Endothelial cell of umbilical vein (primary cell): ENCODE measurements around the gene IL6ST. TPM values are rescaled to one million over a fixed set of nuclear protein-coding genes. Genes with fewer than 3 reads are reported as not detected.

Source experiments
- BruUV-seq: library from RNA; stranded (reverse); fragments of 400-500 nt; replicated peaks from 2 replicates; lab custom pipeline; 2021; lab: Mats Ljungman, UMichigan
- CTCF ChIA-PET: fragments of 300-600, 350-600 bp; sonication (Branson Sonifier 250); formaldehyde crosslinking; loops from one replicate; lab custom pipeline; 2021; ENCODE audit warnings: antibody characterized with exemption, inconsistent platforms; lab: Charles Lee
- POLR2A ChIA-PET: fragments of 300-600, 350-600 bp; sonication (Branson Sonifier 250); formaldehyde crosslinking; loops from one replicate; lab custom pipeline; 2021; ENCODE audit warnings: antibody characterized with exemption, inconsistent platforms; lab: Charles Lee
- DNase-seq: peaks from one replicate; pipeline ENCODE4 v3.0.0-alpha.2; 2011; ENCODE audit warnings: low read depth, low spot score
- FAIRE-seq: peaks from 2 replicates; lab custom pipeline; 2011; peaks lifted over from hg19 to GRCh38; lab: Jason Lieb, UNC
- H2AFZ ChIP-seq: 2 replicates; pipeline ENCODE4 v1.6.0; 2012; ENCODE audit warnings: low read depth, low read length, control low read depth, inconsistent platforms
- H3K27ac ChIP-seq: 2 replicates; pipeline ENCODE4 v1.5.1; 2011; ENCODE audit warnings: low read depth, mild to moderate bottlenecking, control low read depth, low read length, moderate library complexity; ENCODE audit not compliant: insufficient read depth
- H3K27me3 ChIP-seq, 2 experiments: 2 replicates each; pipeline versions ENCODE4 v1.6.0 to v1.6.1; 2011; ENCODE audit warnings: low read length in 2 of 2, mixed read lengths in 1 of 2; ENCODE audit not compliant: control insufficient read depth in 2 of 2, insufficient read depth in 2 of 2
- H3K36me3 ChIP-seq, 2 experiments: 2 replicates in 1 of 2; 3 replicates in 1 of 2; pipeline ENCODE4 v1.5.1; 2011; ENCODE audit warnings: low read length in 2 of 2, mild to moderate bottlenecking in 1 of 2, moderate library complexity in 1 of 2; ENCODE audit not compliant: control insufficient read depth in 2 of 2, insufficient read depth in 2 of 2; ENCODE audit errors: extremely low read depth in 1 of 2
- H3K4me1 ChIP-seq: 3 replicates; pipeline ENCODE4 v1.5.1; 2011; ENCODE audit warnings: mild to moderate bottlenecking, low read length; ENCODE audit not compliant: control insufficient read depth, insufficient read depth; ENCODE audit errors: extremely low read depth
- H3K4me2 ChIP-seq: 2 replicates; pipeline ENCODE4 v1.6.1; 2011; ENCODE audit warnings: low read length, control low read depth, mixed read lengths; ENCODE audit not compliant: insufficient read depth
- H3K4me3 ChIP-seq, 3 experiments: fragments of 200-600 bp in 1 of 3; sonication (generic), shearing (Covaris generic) in 1 of 3; replicated peaks in 1 of 3; 2 replicates each; pipeline ENCODE4 v1.5.1; 2011 to 2016; ENCODE audit warnings: control low read depth in 3 of 3, low read length in 3 of 3, mild to moderate bottlenecking in 2 of 3, inconsistent platforms in 1 of 3, low read depth in 1 of 3, moderate library complexity in 1 of 3; ENCODE audit not compliant: insufficient read depth in 1 of 3
- H3K79me2 ChIP-seq: 2 replicates; pipeline ENCODE4 v1.6.0; 2012; ENCODE audit warnings: low read length, inconsistent platforms; ENCODE audit not compliant: control insufficient read depth, insufficient read depth
- H3K9ac ChIP-seq: replicated peaks from 2 replicates; pipeline ENCODE3; 2011; ENCODE audit warnings: low read length, control low read depth; ENCODE audit not compliant: insufficient read depth; ENCODE audit errors: extremely low read depth
- H3K9me1 ChIP-seq: replicated peaks from 3 replicates; pipeline ENCODE4 v1.6.0; 2011; ENCODE audit warnings: mild to moderate bottlenecking, low read length; ENCODE audit not compliant: control insufficient read depth, insufficient read depth; ENCODE audit errors: extremely low read depth
- H3K9me3 ChIP-seq: replicated peaks from 2 replicates; pipeline ENCODE4 v1.5.1; 2012; ENCODE audit warnings: low read length, inconsistent platforms; ENCODE audit not compliant: control insufficient read depth, insufficient read depth
- H4K20me1 ChIP-seq: replicated peaks from 2 replicates; pipeline ENCODE3; 2011; ENCODE audit warnings: mild to moderate bottlenecking, low read length; ENCODE audit not compliant: control insufficient read depth, insufficient read depth; ENCODE audit errors: extremely low read depth
- EZH2 ChIP-seq: IDR thresholded peaks from 2 replicates; pipeline ENCODE4 v1.6.1; 2012; ENCODE audit warnings: borderline replicate concordance, low read depth, mild to moderate bottlenecking, moderate library complexity, low read length, inconsistent platforms; ENCODE audit not compliant: severe bottlenecking
- FOS ChIP-seq: IDR thresholded peaks from 2 replicates; pipeline ENCODE4 v1.6.1; 2011; ENCODE audit warnings: mild to moderate bottlenecking, low read length, moderate library complexity, borderline replicate concordance; ENCODE audit not compliant: insufficient read depth
- GATA2 ChIP-seq: IDR thresholded peaks from 2 replicates; pipeline ENCODE4 v1.7.0; 2011; ENCODE audit warnings: low read depth, mild to moderate bottlenecking, moderate library complexity, mixed read lengths, low read length; ENCODE audit not compliant: insufficient read length, insufficient read depth
- JUN ChIP-seq: IDR thresholded peaks from 2 replicates; pipeline ENCODE4 v1.6.1; 2011; ENCODE audit warnings: borderline replicate concordance, low read depth; ENCODE audit not compliant: insufficient read length, insufficient read depth
- MYC ChIP-seq: IDR thresholded peaks from one replicate; pipeline ENCODE4 v1.6.1; 2011; ENCODE audit warnings: mild to moderate bottlenecking, low read depth, low read length
- POLR2A ChIP-seq: IDR thresholded peaks from 2 replicates; pipeline ENCODE4 v1.6.1; 2012; ENCODE audit warnings: low read depth, mild to moderate bottlenecking, control low read depth, low read length
- POLR2AphosphoS5 ChIP-seq: IDR thresholded peaks from 2 replicates; pipeline ENCODE4 v1.6.1; 2012; ENCODE audit warnings: low read depth, mild to moderate bottlenecking, control low read depth, low read length, moderate library complexity; ENCODE audit not compliant: insufficient read depth
- dilution Hi-C: fragments of 300-500 bp; cut with MboI; formaldehyde crosslinking; loops from one replicate; pipeline ENCODE4 v1.15.0; 2019; ENCODE audit warnings: low sequenced_read_pairs; ENCODE audit not compliant: extremely low pct_ligation_motif_present
- intact Hi-C: fragments of 100-400 bp; cut with micrococcal nuclease; formaldehyde crosslinking; loops from one replicate; pipeline ENCODE4 v1.10.0; 2022
- polyA plus RNA-seq, 4 experiments: library from polyadenylated mRNA; depleted of rRNA in 3 of 4; stranded (reverse) in 3 of 4; unstranded in 1 of 4; fragments of >200 nt; gene quantifications; 2 replicates each; pipeline versions ENCODE4 v1.2.1 to v1.2.3, GENCODE V29; 2011 to 2012; ENCODE audit warnings: missing spikeins in 1 of 4
- total RNA-seq: library from RNA; stranded (reverse); gene quantifications from 2 replicates; pipeline ENCODE4 v1.2.3, GENCODE V29; 2021
- TF ChIP-seq, protein P1 (sequence below), 2 donors: IDR thresholded peaks; 1 replicate in 1 of 2; 2 replicates in 1 of 2; pipeline ENCODE4 v1.5.1; 2011; ENCODE audit warnings: low read length in 2 of 2, mild to moderate bottlenecking in 2 of 2, moderate library complexity in 2 of 2, control low read depth in 1 of 2, inconsistent platforms in 1 of 2, low read depth in 1 of 2; ENCODE audit not compliant: insufficient read depth in 1 of 2; ENCODE audit errors: extremely low read depth in 1 of 2
- TF ChIP-seq, protein P2 (sequence below): IDR thresholded peaks from 2 replicates; pipeline ENCODE4 v1.6.1; 2011; ENCODE audit not compliant: insufficient read depth, insufficient read length

IL6ST gene
- total and polyA plus RNA-seq, 2 donors (not counting 3 experiments of a cell fraction or from before 2014, with no cell fraction given): 135 to 345 TPM

DNA sequence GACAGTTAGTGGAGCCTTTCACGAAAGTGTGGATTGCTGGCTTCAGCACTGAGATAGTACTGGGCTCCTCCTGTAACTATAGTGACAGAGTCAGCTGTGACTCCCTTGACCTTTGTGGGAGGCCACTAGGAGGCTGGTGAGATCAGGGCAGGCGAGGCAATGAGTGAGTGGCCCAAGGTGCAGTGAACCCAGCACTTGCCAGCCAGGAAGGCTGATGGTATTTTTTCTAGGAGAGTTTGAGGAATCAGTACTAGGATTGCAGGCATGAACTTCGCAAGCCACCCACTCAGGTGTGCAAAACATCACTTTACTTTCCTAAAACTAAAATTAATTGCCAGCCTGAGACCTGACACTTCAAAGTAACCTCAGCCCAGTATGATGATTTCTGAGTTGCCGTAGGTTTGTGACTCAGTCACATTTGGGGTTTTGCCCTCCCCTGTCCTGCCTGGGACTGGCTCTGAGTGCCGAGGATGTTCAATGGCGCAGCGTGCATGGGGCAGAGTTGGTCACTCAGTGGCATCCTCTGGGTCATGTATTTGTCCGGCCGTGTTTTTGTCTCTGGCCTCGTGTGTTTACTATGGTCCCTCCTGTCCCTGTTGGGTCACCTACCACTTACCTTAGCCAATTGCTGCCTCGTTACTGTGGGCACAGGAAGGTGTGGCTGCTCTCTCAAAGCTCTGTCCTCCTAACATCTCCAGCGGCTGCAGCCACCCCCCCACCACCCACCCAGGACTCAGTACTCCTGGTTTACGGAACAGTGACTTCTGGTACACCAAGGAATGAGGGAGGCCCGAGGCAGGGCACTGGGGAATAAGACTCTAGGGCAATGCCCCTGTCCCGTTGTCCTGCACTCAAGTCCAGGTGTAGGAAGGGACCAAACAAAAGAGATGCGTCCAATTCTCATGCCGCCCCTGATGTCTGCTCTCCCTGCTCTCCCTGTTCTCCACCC lies 76.4 kb downstream of the IL6ST start:
- BruUV-seq: no TSS peak
- no peak for DNase-seq
- H3K27me3 ChIP-seq: no peaks in the 10 kb centered on the region
- H2AFZ ChIP-seq: no peak overlapping the region
- no peaks in the 10 kb centered on the region for H4K20me1 ChIP-seq
- no peak overlapping the region for H3K9ac ChIP-seq
- no peaks in the 10 kb centered on the region for H3K9me1 ChIP-seq
- no peaks in the 10 kb centered on the region for H3K36me3 ChIP-seq
- FAIRE-seq: no peak
- no peak overlapping the region for H3K27ac ChIP-seq
- H3K4me2 ChIP-seq: no peak overlapping the region
- H3K4me3 ChIP-seq: no peak overlapping the region
- no peaks in the 10 kb centered on the region for H3K79me2 ChIP-seq
- no peaks in the 10 kb centered on the region for H3K9me3 ChIP-seq
- intact Hi-C loops: no loop called here
- dilution Hi-C loops: no loop called here
- peaks cover 16% of the 10 kb centered on the region for H3K4me1 ChIP-seq
- CTCF ChIA-PET: no interaction called here
- TF ChIP-seq, protein P1, sequence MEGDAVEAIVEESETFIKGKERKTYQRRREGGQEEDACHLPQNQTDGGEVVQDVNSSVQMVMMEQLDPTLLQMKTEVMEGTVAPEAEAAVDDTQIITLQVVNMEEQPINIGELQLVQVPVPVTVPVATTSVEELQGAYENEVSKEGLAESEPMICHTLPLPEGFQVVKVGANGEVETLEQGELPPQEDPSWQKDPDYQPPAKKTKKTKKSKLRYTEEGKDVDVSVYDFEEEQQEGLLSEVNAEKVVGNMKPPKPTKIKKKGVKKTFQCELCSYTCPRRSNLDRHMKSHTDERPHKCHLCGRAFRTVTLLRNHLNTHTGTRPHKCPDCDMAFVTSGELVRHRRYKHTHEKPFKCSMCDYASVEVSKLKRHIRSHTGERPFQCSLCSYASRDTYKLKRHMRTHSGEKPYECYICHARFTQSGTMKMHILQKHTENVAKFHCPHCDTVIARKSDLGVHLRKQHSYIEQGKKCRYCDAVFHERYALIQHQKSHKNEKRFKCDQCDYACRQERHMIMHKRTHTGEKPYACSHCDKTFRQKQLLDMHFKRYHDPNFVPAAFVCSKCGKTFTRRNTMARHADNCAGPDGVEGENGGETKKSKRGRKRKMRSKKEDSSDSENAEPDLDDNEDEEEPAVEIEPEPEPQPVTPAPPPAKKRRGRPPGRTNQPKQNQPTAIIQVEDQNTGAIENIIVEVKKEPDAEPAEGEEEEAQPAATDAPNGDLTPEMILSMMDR (IDR thresholded peaks at IDR 0.05; ENCODE audit: extremely low read depth in 1 of 2, insufficient read depth in 1 of 2, low read depth in 1 of 2, low read length in 2 of 2): no peak
- TF ChIP-seq EZH2: no peak
- TF ChIP-seq POLR2A: no peak
- no peak for TF ChIP-seq GATA2
- TF ChIP-seq FOS: no peak
- TF ChIP-seq POLR2AphosphoS5: no peak
- TF ChIP-seq, protein P2, sequence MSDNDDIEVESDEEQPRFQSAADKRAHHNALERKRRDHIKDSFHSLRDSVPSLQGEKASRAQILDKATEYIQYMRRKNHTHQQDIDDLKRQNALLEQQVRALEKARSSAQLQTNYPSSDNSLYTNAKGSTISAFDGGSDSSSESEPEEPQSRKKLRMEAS: no peak
- no peak for TF ChIP-seq JUN
- no peak for TF ChIP-seq MYC
- POLR2A ChIA-PET: no interaction called here
